ENCODE data around the gene RNU1-3.
"Not testable (repeated sequence)": the region's sequence is repeated elsewhere in the genome, so short reads cannot be mapped to it uniquely, and the experiment has no call there.

DNA sequence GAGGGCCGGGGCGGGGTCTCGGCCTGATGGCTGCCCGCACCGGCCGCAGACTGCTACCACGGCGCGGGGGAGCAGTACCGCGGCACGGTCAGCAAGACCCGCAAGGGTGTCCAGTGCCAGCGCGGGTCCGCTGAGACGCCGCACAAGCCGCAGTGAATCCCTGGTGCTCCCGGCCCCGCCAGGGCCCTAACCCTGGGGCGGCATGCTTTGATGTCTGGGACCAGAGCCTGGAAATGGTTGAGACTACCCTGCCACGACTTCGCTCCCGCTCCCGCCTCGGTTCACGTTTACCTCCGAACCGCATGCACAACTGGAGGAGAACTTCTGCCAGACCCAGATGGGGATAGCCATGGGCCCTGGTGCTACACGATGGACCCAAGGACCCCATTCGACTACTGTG lies 18.5 kb downstream of the RNU1-3 start:
- TF ChIP-seq, protein P1, sequence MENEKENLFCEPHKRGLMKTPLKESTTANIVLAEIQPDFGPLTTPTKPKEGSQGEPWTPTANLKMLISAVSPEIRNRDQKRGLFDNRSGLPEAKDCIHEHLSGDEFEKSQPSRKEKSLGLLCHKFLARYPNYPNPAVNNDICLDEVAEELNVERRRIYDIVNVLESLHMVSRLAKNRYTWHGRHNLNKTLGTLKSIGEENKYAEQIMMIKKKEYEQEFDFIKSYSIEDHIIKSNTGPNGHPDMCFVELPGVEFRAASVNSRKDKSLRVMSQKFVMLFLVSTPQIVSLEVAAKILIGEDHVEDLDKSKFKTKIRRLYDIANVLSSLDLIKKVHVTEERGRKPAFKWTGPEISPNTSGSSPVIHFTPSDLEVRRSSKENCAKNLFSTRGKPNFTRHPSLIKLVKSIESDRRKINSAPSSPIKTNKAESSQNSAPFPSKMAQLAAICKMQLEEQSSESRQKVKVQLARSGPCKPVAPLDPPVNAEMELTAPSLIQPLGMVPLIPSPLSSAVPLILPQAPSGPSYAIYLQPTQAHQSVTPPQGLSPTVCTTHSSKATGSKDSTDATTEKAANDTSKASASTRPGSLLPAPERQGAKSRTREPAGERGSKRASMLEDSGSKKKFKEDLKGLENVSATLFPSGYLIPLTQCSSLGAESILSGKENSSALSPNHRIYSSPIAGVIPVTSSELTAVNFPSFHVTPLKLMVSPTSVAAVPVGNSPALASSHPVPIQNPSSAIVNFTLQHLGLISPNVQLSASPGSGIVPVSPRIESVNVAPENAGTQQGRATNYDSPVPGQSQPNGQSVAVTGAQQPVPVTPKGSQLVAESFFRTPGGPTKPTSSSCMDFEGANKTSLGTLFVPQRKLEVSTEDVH (IDR thresholded peaks at IDR 0.05; ENCODE audit: low read depth, partially characterized antibody), result not testable (repeated sequence)
- TF ChIP-seq IRF1 (CRISPR knock-in tag; IDR thresholded peaks at IDR 0.05; ENCODE audit: borderline replicate concordance); CEBPB (tag; IDR thresholded peaks at IDR 0.05); RBBP5 (IDR thresholded peaks at IDR 0.05; ENCODE audit: borderline replicate concordance, insufficient read depth, low read length, poor library complexity, severe bottlenecking); GABPB2 (CRISPR knock-in tag; conservative IDR thresholded peaks at IDR 0.05); SMARCA5 (IDR thresholded peaks at IDR 0.05); POLR2A (conservative IDR thresholded peaks at IDR 0.05); IFI16 (CRISPR knock-in tag; IDR thresholded peaks at IDR 0.05): not testable (repeated sequence)
- TF ChIP-seq, protein P2, sequence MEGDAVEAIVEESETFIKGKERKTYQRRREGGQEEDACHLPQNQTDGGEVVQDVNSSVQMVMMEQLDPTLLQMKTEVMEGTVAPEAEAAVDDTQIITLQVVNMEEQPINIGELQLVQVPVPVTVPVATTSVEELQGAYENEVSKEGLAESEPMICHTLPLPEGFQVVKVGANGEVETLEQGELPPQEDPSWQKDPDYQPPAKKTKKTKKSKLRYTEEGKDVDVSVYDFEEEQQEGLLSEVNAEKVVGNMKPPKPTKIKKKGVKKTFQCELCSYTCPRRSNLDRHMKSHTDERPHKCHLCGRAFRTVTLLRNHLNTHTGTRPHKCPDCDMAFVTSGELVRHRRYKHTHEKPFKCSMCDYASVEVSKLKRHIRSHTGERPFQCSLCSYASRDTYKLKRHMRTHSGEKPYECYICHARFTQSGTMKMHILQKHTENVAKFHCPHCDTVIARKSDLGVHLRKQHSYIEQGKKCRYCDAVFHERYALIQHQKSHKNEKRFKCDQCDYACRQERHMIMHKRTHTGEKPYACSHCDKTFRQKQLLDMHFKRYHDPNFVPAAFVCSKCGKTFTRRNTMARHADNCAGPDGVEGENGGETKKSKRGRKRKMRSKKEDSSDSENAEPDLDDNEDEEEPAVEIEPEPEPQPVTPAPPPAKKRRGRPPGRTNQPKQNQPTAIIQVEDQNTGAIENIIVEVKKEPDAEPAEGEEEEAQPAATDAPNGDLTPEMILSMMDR (IDR thresholded peaks at IDR 0.05 in 2 of 3, conservative IDR thresholded peaks at IDR 0.05 in 1 of 3; ENCODE audit: insufficient read depth in 2 of 3, low read depth in 1 of 3, low read length in 3 of 3), result not testable (repeated sequence)
